HEK293 (cell line): ENCODE data around the gene DLX5.

Source experiments
- CTCF ChIA-PET: fragments of 350-600 bp; formaldehyde crosslinking; extraction: SDS; loops from one replicate; lab custom pipeline; 2021; ENCODE audit warnings: antibody characterized with exemption; lab: Yijun Ruan, JAX
- POLR2A ChIA-PET: fragments of 300-600 bp; formaldehyde crosslinking; extraction: SDS; loops from one replicate; lab custom pipeline; 2020; ENCODE audit warnings: antibody characterized with exemption, inconsistent platforms; lab: Yijun Ruan, JAX
- H3K27ac ChIP-seq: fragments of 200-500 bp; sonication (Bioruptor generic); 2 replicates; pipeline ENCODE4 v1.5.1; 2014; ENCODE audit warnings: low read depth, low read length, control low read depth, inconsistent platforms; ENCODE audit errors: extremely low read depth
- H3K36me3 ChIP-seq, 2 experiments: fragments of 200-500 bp in 1 of 2; sonication (Bioruptor generic) in 1 of 2; 1 replicate in 1 of 2; 2 replicates in 1 of 2; pipeline ENCODE4 v1.5.1; 2014 to 2017; ENCODE audit warnings: inconsistent platforms in 2 of 2, low read length in 2 of 2; ENCODE audit not compliant: control insufficient read depth in 2 of 2, insufficient read depth in 1 of 2
- H3K4me1 ChIP-seq: fragments of 200-500 bp; sonication (Bioruptor generic); 2 replicates; pipeline ENCODE4 v1.5.1; 2014; ENCODE audit warnings: mild to moderate bottlenecking, low read length, inconsistent platforms; ENCODE audit not compliant: control insufficient read depth, insufficient read depth
- H3K4me3 ChIP-seq: 2 replicates; pipeline ENCODE4 v1.5.1; 2011; ENCODE audit warnings: low read depth, mild to moderate bottlenecking, control low read depth, low read length, moderate library complexity
- H3K9me3 ChIP-seq: fragments of 200-500 bp; sonication (Bioruptor generic); 2 replicates; pipeline ENCODE4 v1.5.1; 2014; ENCODE audit warnings: low read depth, low read length, inconsistent platforms; ENCODE audit not compliant: control insufficient read depth, insufficient read depth
- HOXC10 ChIP-seq: sonication (generic); formaldehyde crosslinking; IDR thresholded peaks from 2 replicates; pipeline ENCODE4 v1.8.1; 2023; ENCODE audit warnings: mild to moderate bottlenecking, missing genetic modification reagents
- KLF10 ChIP-seq: fragments of 450-650 bp; IDR thresholded peaks from 2 replicates; pipeline ENCODE4 v1.5.1; 2018; ENCODE audit warnings: missing biosample characterization, mild to moderate bottlenecking, missing genetic modification characterization
- KLF7 ChIP-seq: fragments of 450-650 bp; formaldehyde crosslinking; IDR thresholded peaks from 2 replicates; pipeline ENCODE4 v1.5.1; 2016; ENCODE audit warnings: missing biosample characterization, missing genetic modification characterization, borderline replicate concordance
- MEIS1 ChIP-seq: sonication (generic); formaldehyde crosslinking; IDR thresholded peaks from 2 replicates; pipeline ENCODE4 v1.8.1; 2022; ENCODE audit warnings: missing genetic modification reagents, mild to moderate bottlenecking, borderline replicate concordance
- TCF7L2 ChIP-seq: IDR thresholded peaks from 2 replicates; pipeline ENCODE4 v1.6.1; 2011; ENCODE audit warnings: low read depth, mild to moderate bottlenecking, inconsistent platforms, low read length, moderate library complexity, borderline replicate concordance
- WT1 ChIP-seq: fragments of 450-650 bp; formaldehyde crosslinking; IDR thresholded peaks from 2 replicates; pipeline ENCODE4 v1.5.1; 2016; ENCODE audit warnings: missing biosample characterization, missing genetic modification characterization
- YY1 ChIP-seq: fragments of 450-650 bp; formaldehyde crosslinking; IDR thresholded peaks from 2 replicates; pipeline ENCODE4 v1.5.1; 2018; ENCODE audit warnings: missing biosample characterization, missing genetic modification characterization
- ZFHX2 ChIP-seq: fragments of 450-650 bp; formaldehyde crosslinking; conservative IDR thresholded peaks from 2 replicates; pipeline ENCODE4 v1.5.1; 2016; ENCODE audit warnings: missing biosample characterization, missing genetic modification characterization
- ZNF140 ChIP-seq: fragments of 450-650 bp; formaldehyde crosslinking; IDR thresholded peaks from 2 replicates; pipeline ENCODE4 v1.5.1; 2016; ENCODE audit warnings: missing biosample characterization, missing genetic modification characterization
- ZNF2 ChIP-seq: fragments of 450-650 bp; formaldehyde crosslinking; IDR thresholded peaks from 2 replicates; pipeline ENCODE4 v1.5.1; 2016; ENCODE audit warnings: missing biosample characterization, missing genetic modification characterization
- ZNF23 ChIP-seq: fragments of 450-650 bp; formaldehyde crosslinking; IDR thresholded peaks from 2 replicates; pipeline ENCODE4 v1.5.1; 2016; ENCODE audit warnings: missing biosample characterization, missing genetic modification characterization, borderline replicate concordance
- ZNF335 ChIP-seq: fragments of 450-650 bp; formaldehyde crosslinking; conservative IDR thresholded peaks from 2 replicates; pipeline ENCODE4 v1.5.1; 2016; ENCODE audit warnings: missing biosample characterization, missing genetic modification characterization
- ZNF350 ChIP-seq: fragments of 450-650 bp; formaldehyde crosslinking; IDR thresholded peaks from 2 replicates; pipeline ENCODE4 v1.5.0; 2017; ENCODE audit warnings: missing biosample characterization, mild to moderate bottlenecking, missing genetic modification characterization
- ZNF394 ChIP-seq: fragments of 450-650 bp; formaldehyde crosslinking; IDR thresholded peaks from 2 replicates; pipeline ENCODE4 v1.5.1; 2016; ENCODE audit warnings: missing biosample characterization, missing genetic modification characterization, mild to moderate bottlenecking, moderate library complexity, borderline replicate concordance
- ZNF596 ChIP-seq: fragments of 450-650 bp; IDR thresholded peaks from 2 replicates; pipeline ENCODE4 v1.5.0; 2018; ENCODE audit warnings: missing biosample characterization, mild to moderate bottlenecking, missing genetic modification characterization, moderate library complexity
- ZNF610 ChIP-seq: fragments of 450-650 bp; formaldehyde crosslinking; IDR thresholded peaks from 2 replicates; pipeline ENCODE4 v1.5.1; 2016; ENCODE audit warnings: missing biosample characterization, missing genetic modification characterization, borderline replicate concordance
- ZNF677 ChIP-seq: fragments of 450-650 bp; IDR thresholded peaks from 2 replicates; pipeline ENCODE4 v1.5.0; 2018; ENCODE audit warnings: missing biosample characterization, mild to moderate bottlenecking, missing genetic modification characterization, moderate library complexity
- ZNF776 ChIP-seq: fragments of 450-650 bp; formaldehyde crosslinking; IDR thresholded peaks from 2 replicates; pipeline ENCODE4 v1.5.0; 2017; ENCODE audit warnings: missing biosample characterization, missing genetic modification characterization, borderline replicate concordance
- ZNF777 ChIP-seq: fragments of 450-650 bp; formaldehyde crosslinking; IDR thresholded peaks from 2 replicates; pipeline ENCODE4 v1.5.1; 2017; ENCODE audit warnings: missing biosample characterization, missing genetic modification characterization, borderline replicate concordance
- ZNF791 ChIP-seq: fragments of 450-650 bp; formaldehyde crosslinking; IDR thresholded peaks from 2 replicates; pipeline ENCODE4 v1.5.1; 2016; ENCODE audit warnings: missing biosample characterization, missing genetic modification characterization
- ZNF837 ChIP-seq: fragments of 450-650 bp; formaldehyde crosslinking; IDR thresholded peaks from 2 replicates; pipeline ENCODE4 v1.5.1; 2016; ENCODE audit warnings: missing biosample characterization, missing genetic modification characterization
- ZNF843 ChIP-seq: fragments of 450-650 bp; formaldehyde crosslinking; IDR thresholded peaks from 2 replicates; pipeline ENCODE4 v1.5.1; 2016; ENCODE audit warnings: missing biosample characterization, missing genetic modification characterization
- ZXDB ChIP-seq: fragments of 450-650 bp; formaldehyde crosslinking; IDR thresholded peaks from 2 replicates; pipeline ENCODE4 v1.5.1; 2016; ENCODE audit warnings: missing biosample characterization, missing genetic modification characterization
- TF ChIP-seq, protein P1 (sequence below): fragments of 450-650 bp; formaldehyde crosslinking; IDR thresholded peaks from 2 replicates; pipeline ENCODE4 v1.5.1; 2016; ENCODE audit warnings: missing biosample characterization, missing genetic modification characterization
- TF ChIP-seq, protein P2 (sequence below): fragments of 450-650 bp; formaldehyde crosslinking; IDR thresholded peaks from 2 replicates; pipeline ENCODE4 v1.5.1; 2017; ENCODE audit warnings: missing biosample characterization, missing genetic modification characterization

Gene DLX5

DNA sequence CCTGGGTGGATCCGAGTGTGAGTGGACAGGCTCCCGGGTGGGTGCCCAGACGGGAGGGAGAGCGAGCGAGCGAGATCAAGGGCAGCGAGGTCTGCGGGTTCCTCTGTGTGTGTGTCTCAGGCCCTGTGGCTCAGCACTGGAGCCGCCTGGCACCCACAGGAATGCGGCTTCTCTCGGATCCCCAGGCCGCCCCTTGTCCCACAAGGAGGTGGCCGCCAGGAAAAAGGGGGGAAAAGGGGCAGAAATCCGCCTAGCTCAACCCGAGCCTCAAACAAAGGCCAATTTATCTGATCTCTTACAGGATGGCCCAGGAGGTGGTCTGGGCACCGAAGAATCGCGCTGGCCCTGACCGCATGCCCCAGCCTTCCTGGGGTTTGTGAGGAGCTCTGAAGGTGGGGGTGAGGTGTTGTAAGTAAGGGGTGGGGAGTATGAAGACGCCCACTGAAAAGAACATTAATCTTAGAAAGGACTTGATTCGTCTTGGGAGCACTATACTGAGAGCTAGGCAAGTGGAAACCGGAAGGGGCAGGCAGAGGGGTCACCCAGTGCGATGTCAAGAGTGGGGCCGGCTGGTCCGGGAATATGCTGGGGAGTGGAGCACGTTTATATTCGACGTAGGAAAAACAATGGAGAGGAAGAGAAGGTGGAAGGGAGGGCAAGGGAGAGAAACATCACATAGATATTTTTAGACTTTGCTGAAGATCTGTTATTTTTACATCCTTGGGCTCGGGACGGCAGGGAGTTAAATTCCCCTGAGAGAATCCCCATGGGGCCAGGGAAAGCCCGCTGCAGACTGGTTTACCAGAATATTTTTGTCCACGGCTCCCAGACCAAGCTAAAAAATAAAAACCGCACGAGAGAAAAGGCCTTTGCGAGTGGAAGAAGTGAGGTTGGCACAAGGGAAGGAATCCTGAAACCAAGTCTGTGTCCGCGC lies 7.2 kb downstream of the DLX5 start:
- Histone ChIP-seq H3K27ac (peak overlapping the region; percentile 92), H3K9me3 (no peaks in the 10 kb centered on the region), H3K4me1 (peaks cover 8% of the 10 kb centered on the region; the same call in 1 of the 2 replicates), H3K4me3 (peak overlapping the region; percentile 41), H3K36me3 (peaks cover 0 to 3% of the 10 kb centered on the region in 2 experiments; a peak in 1 of 3 replicates)
- ChIA-PET POLR2A (interaction anchor here (3.6 kb wide), 1 partner anchor 11 kb away, joined by 44 read pairs; the partner anchor contains the start of gene DLX6), CTCF (interaction anchor here (0.5 to 2.4 kb wide), 10 partner anchors 9 to 993 kb away, joined by 3 to 19 read pairs (median 3); partner anchors contain the start of gene DLX6)
- TF ChIP-seq MEIS1 (CRISPR knock-in tag) = no peak
- peak; percentile 38; the same call in 1 of the 2 replicates for TF ChIP-seq ZNF596 (tag by site-specific recombination)

DNA sequence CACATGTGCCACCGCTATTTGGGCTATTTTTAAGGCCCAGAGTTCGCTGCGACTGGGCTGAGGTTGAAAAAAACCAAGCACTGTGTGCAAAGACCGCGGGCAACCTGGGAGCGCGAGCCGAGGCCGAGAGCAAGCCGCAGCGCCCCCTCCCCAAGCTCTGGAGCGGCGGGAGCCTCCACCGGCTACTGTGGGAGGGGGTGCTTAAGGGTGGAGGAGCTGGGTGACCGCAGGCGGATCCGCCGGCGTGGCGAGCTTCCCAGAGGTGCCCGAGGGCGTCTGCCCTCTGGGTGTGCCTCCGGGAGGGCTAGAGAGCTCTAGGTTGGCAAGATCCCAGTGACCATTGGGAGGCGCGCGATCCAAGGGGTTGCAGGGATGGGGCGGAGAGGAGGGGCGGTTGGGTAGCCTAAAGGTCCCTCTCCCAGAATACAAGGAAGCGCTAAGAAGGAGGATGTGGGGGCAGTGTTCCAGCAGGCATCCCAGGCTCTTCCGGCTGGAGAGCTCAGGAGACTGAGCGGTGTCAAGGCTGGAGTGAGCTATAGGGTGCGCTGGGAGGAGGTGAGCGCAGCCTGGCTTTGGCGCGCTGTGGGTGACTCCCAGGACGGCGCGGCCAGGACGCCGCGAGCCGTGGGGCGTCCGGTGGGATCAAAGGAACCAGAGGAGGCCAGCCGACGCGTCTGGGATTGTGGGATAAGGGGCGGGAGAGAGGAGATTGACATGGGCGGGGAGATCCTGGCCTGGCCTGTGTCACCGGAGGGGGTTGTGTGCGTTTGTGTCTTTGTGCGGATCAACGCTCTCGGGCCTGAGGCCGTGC lies 8.0 kb downstream of the DLX5 start:
- H3K9me3 ChIP-seq = no peaks in the 10 kb centered on the region
- peak overlapping the region; percentile 92 for H3K27ac ChIP-seq
- POLR2A ChIA-PET = interaction anchor here (0.9 to 3.6 kb wide), 2 partner anchors 10 to 224 kb away, joined by 3 to 44 read pairs; partner anchors contain the start of gene DLX6
- peaks cover 8% of the 10 kb centered on the region; the same call in 1 of the 2 replicates for H3K4me1 ChIP-seq
- peak overlapping the region; percentile 41 for H3K4me3 ChIP-seq
- H3K36me3 ChIP-seq = peaks cover 0 to 3% of the 10 kb centered on the region in 2 experiments; a peak in 1 of 3 replicates
- CTCF ChIA-PET = interaction anchor here (0.5 to 2.4 kb wide), 11 partner anchors 10 to 994 kb away, joined by 3 to 19 read pairs (median 3); partner anchors contain the start of gene DLX6
- TF ChIP-seq ZNF2 (tag by site-specific recombination) (no peak), YY1 (tag by site-specific recombination) (no peak), ZNF610 (tag by site-specific recombination) (0 out of 2 replicates have a peak, but pooled peaks have one; percentile 42), ZNF23 (no peak), ZFHX2 (tag by site-specific recombination) (peak; percentile 76), ZNF350 (tag by site-specific recombination) (no peak), ZNF677 (tag by site-specific recombination) (no peak), ZNF394 (tag by site-specific recombination) (peak; percentile 71), ZNF335 (tag by site-specific recombination) (peak; percentile 63), ZXDB (tag by site-specific recombination) (peak; percentile 34; the same call in 1 of the 2 replicates), ZNF837 (tag by site-specific recombination) (no peak), KLF7 (tag by site-specific recombination) (0 out of 2 replicates have a peak, but pooled peaks have one; percentile 35), ZNF140 (tag by site-specific recombination) (no peak), TCF7L2 (peak; percentile 93), ZNF843 (0 out of 2 replicates have a peak, but pooled peaks have one; percentile 22), ZNF777 (tag by site-specific recombination) (peak; percentile 85), WT1 (tag by site-specific recombination) (peak; percentile 67), KLF10 (no peak), HOXC10 (CRISPR knock-in tag) (no peak), ZNF776 (tag by site-specific recombination) (no peak), ZNF791 (no peak)
- TF ChIP-seq, protein P1, sequence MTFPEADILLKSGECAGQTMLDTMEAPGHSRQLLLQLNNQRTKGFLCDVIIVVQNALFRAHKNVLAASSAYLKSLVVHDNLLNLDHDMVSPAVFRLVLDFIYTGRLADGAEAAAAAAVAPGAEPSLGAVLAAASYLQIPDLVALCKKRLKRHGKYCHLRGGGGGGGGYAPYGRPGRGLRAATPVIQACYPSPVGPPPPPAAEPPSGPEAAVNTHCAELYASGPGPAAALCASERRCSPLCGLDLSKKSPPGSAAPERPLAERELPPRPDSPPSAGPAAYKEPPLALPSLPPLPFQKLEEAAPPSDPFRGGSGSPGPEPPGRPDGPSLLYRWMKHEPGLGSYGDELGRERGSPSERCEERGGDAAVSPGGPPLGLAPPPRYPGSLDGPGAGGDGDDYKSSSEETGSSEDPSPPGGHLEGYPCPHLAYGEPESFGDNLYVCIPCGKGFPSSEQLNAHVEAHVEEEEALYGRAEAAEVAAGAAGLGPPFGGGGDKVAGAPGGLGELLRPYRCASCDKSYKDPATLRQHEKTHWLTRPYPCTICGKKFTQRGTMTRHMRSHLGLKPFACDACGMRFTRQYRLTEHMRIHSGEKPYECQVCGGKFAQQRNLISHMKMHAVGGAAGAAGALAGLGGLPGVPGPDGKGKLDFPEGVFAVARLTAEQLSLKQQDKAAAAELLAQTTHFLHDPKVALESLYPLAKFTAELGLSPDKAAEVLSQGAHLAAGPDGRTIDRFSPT = peak; percentile 78
- TF ChIP-seq, protein P2, sequence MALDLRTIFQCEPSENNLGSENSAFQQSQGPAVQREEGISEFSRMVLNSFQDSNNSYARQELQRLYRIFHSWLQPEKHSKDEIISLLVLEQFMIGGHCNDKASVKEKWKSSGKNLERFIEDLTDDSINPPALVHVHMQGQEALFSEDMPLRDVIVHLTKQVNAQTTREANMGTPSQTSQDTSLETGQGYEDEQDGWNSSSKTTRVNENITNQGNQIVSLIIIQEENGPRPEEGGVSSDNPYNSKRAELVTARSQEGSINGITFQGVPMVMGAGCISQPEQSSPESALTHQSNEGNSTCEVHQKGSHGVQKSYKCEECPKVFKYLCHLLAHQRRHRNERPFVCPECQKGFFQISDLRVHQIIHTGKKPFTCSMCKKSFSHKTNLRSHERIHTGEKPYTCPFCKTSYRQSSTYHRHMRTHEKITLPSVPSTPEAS (tag by site-specific recombination) = 0 out of 2 replicates have a peak, but pooled peaks have one; percentile 60
